A549 treated with CORT108297 at 1 μM for 4 hours (cell line): Measurements from ENCODE around the gene KBTBD12. TPM values are rescaled to one million over a fixed set of nuclear protein-coding genes. Genes with fewer than 3 reads are reported as not detected.

Source experiments
- total RNA-seq: library from RNA; stranded (reverse); fragments of 200-300 nt; extraction: Qiagen RNA extraction; gene quantifications from 5 replicates; pipeline ENCODE4 v1.2.3, GENCODE V29; 2022

The KBTBD12 gene
- total RNA-seq, result not detected in 5 replicates

GRCh38 chr3:127915115-127915936, at the start of gene KBTBD12:
Gene KBTBD12, plus strand, starts transcription at chr3:127915232. Its CDS starts 7,830 bp downstream, at chr3:127923062.

Other genes starting within 250 kb of the KBTBD12 start
- gene ABTB1, start 242.3 kb upstream of the KBTBD12 start, total RNA-seq, result 13.5 to 19.7 TPM (median 19.4 TPM) in 5 replicates
- 60.5 to 82.6 TPM (median 67.2 TPM) in 5 replicates for gene MGLL, start 92.7 kb upstream of the KBTBD12 start, total RNA-seq
- gene SEC61A1, start 137.2 kb downstream of the KBTBD12 start, total RNA-seq, result 115 to 132 TPM (median 125 TPM) in 5 replicates
- 95.9 to 103 TPM (median 99.6 TPM) in 5 replicates for gene RUVBL1, start 208.6 kb downstream of the KBTBD12 start, total RNA-seq
- 8.0 to 11.9 TPM (median 10.0 TPM) in 5 replicates for gene EEFSEC, start 238.2 kb downstream of the KBTBD12 start, total RNA-seq